Uterus (tissue), 2 donors: Measurements from ENCODE around the gene SH3RF3.

ENCODE experiments used
- POLR2A ChIP-seq, 2 donors: fragments of 450-650 bp; IDR thresholded peaks; one replicate each; pipeline ENCODE4 v1.6.1; 2016; ENCODE audit warnings: antibody characterized with exemption in 2 of 2, mild to moderate bottlenecking in 1 of 2, moderate library complexity in 1 of 2
- TF ChIP-seq, protein P1 (sequence below), 4 experiments: fragments of 200-600 bp in 2 of 4; fragments of 450-650 bp in 2 of 4; sonication (generic) in 2 of 4; IDR thresholded peaks; one replicate each; pipeline ENCODE4 v1.5.1; 2016 to 2019; ENCODE audit warnings: antibody characterized with exemption in 4 of 4, mild to moderate bottlenecking in 2 of 4, moderate library complexity in 1 of 4

DNA sequence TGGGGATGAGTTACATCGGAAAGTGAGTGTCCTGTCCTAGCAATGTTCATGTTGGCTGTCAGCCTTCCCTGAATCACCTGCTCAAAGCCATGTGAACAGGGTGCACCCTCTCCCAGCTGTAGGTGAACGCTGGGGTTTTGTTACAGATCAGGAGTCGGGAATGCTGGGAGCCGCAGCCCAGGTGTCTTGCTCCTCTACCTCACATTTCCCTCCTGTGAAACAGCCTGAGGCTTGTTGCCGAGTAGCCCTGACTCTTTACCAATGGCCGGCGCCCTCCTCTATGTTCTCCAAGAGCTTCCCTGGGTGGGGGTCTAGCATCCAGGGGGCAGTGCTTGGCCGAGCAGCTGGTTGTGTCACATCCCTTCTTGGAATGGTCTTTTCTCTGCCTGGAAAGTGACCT, 164.7 kb downstream of the SH3RF3 start:
- TF ChIP-seq, protein P1, sequence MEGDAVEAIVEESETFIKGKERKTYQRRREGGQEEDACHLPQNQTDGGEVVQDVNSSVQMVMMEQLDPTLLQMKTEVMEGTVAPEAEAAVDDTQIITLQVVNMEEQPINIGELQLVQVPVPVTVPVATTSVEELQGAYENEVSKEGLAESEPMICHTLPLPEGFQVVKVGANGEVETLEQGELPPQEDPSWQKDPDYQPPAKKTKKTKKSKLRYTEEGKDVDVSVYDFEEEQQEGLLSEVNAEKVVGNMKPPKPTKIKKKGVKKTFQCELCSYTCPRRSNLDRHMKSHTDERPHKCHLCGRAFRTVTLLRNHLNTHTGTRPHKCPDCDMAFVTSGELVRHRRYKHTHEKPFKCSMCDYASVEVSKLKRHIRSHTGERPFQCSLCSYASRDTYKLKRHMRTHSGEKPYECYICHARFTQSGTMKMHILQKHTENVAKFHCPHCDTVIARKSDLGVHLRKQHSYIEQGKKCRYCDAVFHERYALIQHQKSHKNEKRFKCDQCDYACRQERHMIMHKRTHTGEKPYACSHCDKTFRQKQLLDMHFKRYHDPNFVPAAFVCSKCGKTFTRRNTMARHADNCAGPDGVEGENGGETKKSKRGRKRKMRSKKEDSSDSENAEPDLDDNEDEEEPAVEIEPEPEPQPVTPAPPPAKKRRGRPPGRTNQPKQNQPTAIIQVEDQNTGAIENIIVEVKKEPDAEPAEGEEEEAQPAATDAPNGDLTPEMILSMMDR (IDR thresholded peaks at IDR 0.05): no peak
- no peak for TF ChIP-seq POLR2A (IDR thresholded peaks at IDR 0.05)
